IMR-90 (cell line): ENCODE measurements around the gene SLIT3. TPM values are rescaled to one million over a fixed set of nuclear protein-coding genes. Genes with fewer than 3 reads are reported as not detected.

Experiments
- ATAC-seq: fragments of 200-7000 bp; cut with Tn5 transposase; 2 replicates; pipeline ENCODE4 v1.9.1; 2020; ENCODE audit warnings: low read depth, mild to moderate bottlenecking, moderate library complexity
- BruUV-seq: library from RNA; stranded (reverse); fragments of 400-500 nt; replicated peaks from 2 replicates; lab custom pipeline; 2021; lab: Mats Ljungman, UMichigan
- CTCF ChIA-PET: fragments of 300-600 bp; formaldehyde crosslinking; extraction: SDS; loops from one replicate; lab custom pipeline; 2021; ENCODE audit warnings: antibody characterized with exemption; lab: Yijun Ruan, JAX
- POLR2A ChIA-PET: fragments of 300-600 bp; sonication (Branson Sonifier 250); formaldehyde crosslinking; loops from one replicate; lab custom pipeline; 2022; ENCODE audit warnings: antibody characterized with exemption; ENCODE audit not compliant: unreplicated experiment; lab: Charles Lee
- DNase-seq: peaks from one replicate; pipeline ENCODE4 v3.0.0; 2013
- H2AFZ ChIP-seq: replicated peaks from 2 replicates; pipeline ENCODE3; 2013; ENCODE audit warnings: low read length, mild to moderate bottlenecking; ENCODE audit not compliant: poor library complexity
- H2AK5ac ChIP-seq: 2 replicates; pipeline ENCODE4 v1.6.1; 2013; ENCODE audit warnings: low read depth, low read length, inconsistent platforms
- H2AK9ac ChIP-seq: replicated peaks from 2 replicates; pipeline ENCODE3; 2013; ENCODE audit warnings: mild to moderate bottlenecking, low read depth, low read length, moderate library complexity; ENCODE audit not compliant: poor library complexity
- H2BK120ac ChIP-seq: 2 replicates; pipeline ENCODE4 v1.6.1; 2013; ENCODE audit warnings: low read depth, low read length, inconsistent platforms
- H2BK15ac ChIP-seq: 3 replicates; pipeline ENCODE4 v1.6.1; 2013; ENCODE audit warnings: low read depth, low read length, inconsistent platforms
- H2BK20ac ChIP-seq: 2 replicates; pipeline ENCODE4 v1.6.1; 2013; ENCODE audit warnings: low read depth, mild to moderate bottlenecking, inconsistent platforms, low read length, moderate library complexity
- H2BK5ac ChIP-seq: 2 replicates; pipeline ENCODE4 v1.6.1; 2013; ENCODE audit warnings: mild to moderate bottlenecking, low read depth, low read length, inconsistent platforms; ENCODE audit not compliant: poor library complexity, severe bottlenecking
- H3K14ac ChIP-seq: replicated peaks from 2 replicates; pipeline ENCODE4 v1.6.1; 2013; ENCODE audit warnings: low read depth, low read length, inconsistent platforms
- H3K18ac ChIP-seq: 2 replicates; pipeline ENCODE4 v1.6.1; 2013; ENCODE audit warnings: low read depth, low read length, control low read depth
- H3K23ac ChIP-seq: 2 replicates; pipeline ENCODE4 v1.6.1; 2013; ENCODE audit warnings: low read depth, low read length, inconsistent platforms
- H3K27ac ChIP-seq: 2 replicates; pipeline ENCODE4 v1.5.1; 2013; ENCODE audit warnings: mild to moderate bottlenecking, control low read depth, low read length; ENCODE audit not compliant: insufficient read depth
- H3K27me3 ChIP-seq: 2 replicates; pipeline ENCODE4 v1.6.1; 2013; ENCODE audit warnings: low read length; ENCODE audit not compliant: control insufficient read depth, insufficient read depth
- H3K36me3 ChIP-seq: 2 replicates; pipeline ENCODE4 v1.6.1; 2013; ENCODE audit warnings: low read length, mixed read lengths; ENCODE audit not compliant: control insufficient read depth, insufficient read depth
- H3K4ac ChIP-seq: 2 replicates; pipeline ENCODE4 v1.6.1; 2013; ENCODE audit warnings: low read depth, low read length, inconsistent platforms
- H3K4me1 ChIP-seq: 2 replicates; pipeline ENCODE4 v1.6.1; 2013; ENCODE audit warnings: low read length, mixed read lengths; ENCODE audit not compliant: control insufficient read depth, insufficient read depth
- H3K4me2 ChIP-seq: 2 replicates; pipeline ENCODE4 v1.6.1; 2013; ENCODE audit warnings: low read depth, mild to moderate bottlenecking, control low read depth, low read length, moderate library complexity
- H3K4me3 ChIP-seq: 2 replicates; pipeline ENCODE4 v1.5.1; 2013; ENCODE audit warnings: low read depth, mild to moderate bottlenecking, control low read depth, low read length, moderate library complexity; ENCODE audit not compliant: insufficient read depth
- H3K56ac ChIP-seq: 2 replicates; pipeline ENCODE4 v1.6.1; 2013; ENCODE audit warnings: low read length, inconsistent platforms; ENCODE audit not compliant: insufficient read depth; ENCODE audit errors: extremely low read depth
- H3K79me1 ChIP-seq, 2 experiments: 2 replicates each; pipeline ENCODE4 v1.6.1; 2013; ENCODE audit warnings: low read length in 2 of 2, inconsistent platforms in 1 of 2, low read depth in 1 of 2
- H3K9ac ChIP-seq: 2 replicates; pipeline ENCODE4 v1.6.1; 2013; ENCODE audit warnings: low read depth, low read length, control low read depth
- H3K9me1 ChIP-seq: 2 replicates; pipeline ENCODE4 v1.6.1; 2013; ENCODE audit warnings: low read length, inconsistent platforms; ENCODE audit not compliant: insufficient read depth
- H3K9me3 ChIP-seq: 2 replicates; pipeline ENCODE4 v1.6.1; 2013; ENCODE audit warnings: low read length; ENCODE audit not compliant: control insufficient read depth, insufficient read depth
- H4K20me1 ChIP-seq: 2 replicates; pipeline ENCODE4 v1.6.1; 2013; ENCODE audit warnings: low read length, inconsistent platforms; ENCODE audit not compliant: insufficient read depth
- H4K5ac ChIP-seq: 2 replicates; pipeline ENCODE4 v1.6.1; 2013; ENCODE audit warnings: mild to moderate bottlenecking, low read depth, low read length, control low read depth
- H4K8ac ChIP-seq, 2 experiments: 2 replicates each; pipeline ENCODE4 v1.6.1; 2013; ENCODE audit warnings: low read depth in 2 of 2, low read length in 2 of 2, control low read depth in 1 of 2, inconsistent platforms in 1 of 2
- H4K91ac ChIP-seq: 2 replicates; pipeline ENCODE4 v1.6.1; 2013; ENCODE audit warnings: low read depth, low read length, inconsistent platforms; ENCODE audit not compliant: insufficient read depth
- BHLHE40 ChIP-seq: fragments of 150-350 bp; IDR thresholded peaks from 2 replicates; pipeline ENCODE4 v1.6.1; 2016; ENCODE audit warnings: mild to moderate bottlenecking, low read depth, low read length
- CEBPB ChIP-seq: IDR thresholded peaks from 2 replicates; pipeline ENCODE4 v1.6.1; 2012; ENCODE audit warnings: low read depth, low read length, improper control_type of control experiment
- CHD1 ChIP-seq: IDR thresholded peaks from 2 replicates; pipeline ENCODE4 v1.6.1; 2012; ENCODE audit warnings: low read depth, low read length, improper control_type of control experiment
- MAFK ChIP-seq: IDR thresholded peaks from 2 replicates; pipeline ENCODE4 v1.6.1; 2012; ENCODE audit warnings: low read depth, low read length, improper control_type of control experiment
- RAD21 ChIP-seq: IDR thresholded peaks from 2 replicates; pipeline ENCODE4 v1.6.1; 2012; ENCODE audit warnings: low read length, improper control_type of control experiment
- SMC3 ChIP-seq: fragments of 150-350 bp; IDR thresholded peaks from 2 replicates; pipeline ENCODE4 v1.6.1; 2016; ENCODE audit warnings: low read depth, mild to moderate bottlenecking, antibody characterized with exemption, low read length, moderate library complexity
- WGBS, 2 experiments: methylation state at CpG; one replicate each; pipeline versions ENCODE4 v1.1.5 to v1.1.7; 2013; ENCODE audit warnings: missing lambda C conversion rate in 2 of 2; ENCODE audit not compliant: insufficient read length in 1 of 2; ENCODE audit errors: extremely low coverage in 2 of 2; 5-methylcytosine and 5-hydroxymethylcytosine counted together
- dilution Hi-C: fragments of 300-500 bp; cut with HindIII; formaldehyde crosslinking; loops from one replicate; pipeline ENCODE4 v1.14.3; 2018; ENCODE audit warnings: low sequenced_read_pairs; ENCODE audit not compliant: unreplicated experiment
- in situ Hi-C: fragments of 300-500 bp; cut with MboI; formaldehyde crosslinking; loops from 3 replicates; pipeline ENCODE4 v1.14.3; 2019; ENCODE audit warnings: low sequenced_read_pairs, inconsistent platforms, mixed read lengths
- intact Hi-C: fragments of 100-400 bp; cut with micrococcal nuclease; formaldehyde crosslinking; loops from 2 replicates; pipeline ENCODE4 v1.10.0; 2022
- polyA plus RNA-seq, 3 experiments: library from polyadenylated mRNA; depleted of rRNA; stranded (reverse); fragments of >200 nt; gene quantifications; 2 replicates each; pipeline ENCODE4 v1.2.3, GENCODE V29; 2012; ENCODE audit warnings: low replicate concordance in 1 of 3
- total RNA-seq: library from RNA; depleted of rRNA; stranded (reverse); fragments of >200 nt; gene quantifications from 2 replicates; pipeline ENCODE4 v1.2.3, GENCODE V29; 2012

Gene SLIT3
- total and polyA plus RNA-seq, 2 of the 4 experiments (the other 2 are of a cell fraction): 0.18 to 0.50 TPM

DNA sequence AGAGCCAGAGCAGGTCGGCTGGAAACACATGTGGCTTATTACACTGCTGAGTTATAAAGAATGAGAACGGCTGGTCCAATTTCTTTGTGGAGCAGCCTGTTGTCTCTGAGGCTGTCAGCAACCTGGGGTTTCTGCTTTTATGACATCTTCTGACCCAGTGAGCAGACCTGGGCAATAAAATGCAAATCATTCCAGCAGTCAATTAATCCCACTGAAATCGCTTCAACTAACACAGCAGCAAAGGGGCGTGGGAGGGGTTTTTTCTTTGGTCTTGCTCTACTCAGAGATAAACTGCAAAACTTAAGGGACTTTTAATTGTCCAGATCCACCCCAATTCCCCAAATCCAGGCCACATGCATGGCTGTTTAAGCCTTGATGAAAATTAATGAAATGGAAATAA, 215.7 kb downstream of the SLIT3 start:
- Histone ChIP-seq H4K5ac (no peak overlapping the region), H3K56ac (no peak overlapping the region), H3K4me3 (no peak overlapping the region), H4K91ac (no peak overlapping the region), H2AFZ (no peak overlapping the region), H3K9me3 (no peaks in the 10 kb centered on the region; the same call in 1 of the 2 replicates), H2AK9ac (no peak overlapping the region), H3K27me3 (no peaks in the 10 kb centered on the region), H3K9ac (no peak overlapping the region), H3K18ac (no peak overlapping the region), H3K14ac (no peak overlapping the region), H3K27ac (no peak overlapping the region), H3K79me1 (no peaks in the 10 kb centered on the region), H3K23ac (no peak overlapping the region), H2AK5ac (no peak overlapping the region), H3K4me2 (no peak overlapping the region), H2BK5ac (no peak overlapping the region), H3K36me3 (no peaks in the 10 kb centered on the region), H3K4ac (no peak overlapping the region), H4K8ac (no peak overlapping the region), H2BK120ac (no peak overlapping the region), H4K20me1 (no peaks in the 10 kb centered on the region), H3K9me1 (no peaks in the 10 kb centered on the region), H3K4me1 (no peaks in the 10 kb centered on the region), H2BK15ac (no peak overlapping the region), H2BK20ac (no peak overlapping the region)
- intact Hi-C loops (no loop called here), in situ Hi-C loops (no loop called here), dilution Hi-C loops (no loop called here)
- no peak for ATAC-seq
- DNase-seq: no peak
- TF ChIP-seq RAD21 (no peak), SMC3 (no peak), CEBPB (no peak), CHD1 (no peak), MAFK (no peak), BHLHE40 (no peak)
- BruUV-seq: no TSS peak
- POLR2A ChIA-PET: no interaction called here
- CTCF ChIA-PET: no interaction called here
- 0% methylated on average over 1 of the region's 4 CpGs; no CpG with 5 or more reads in 1 of the 2 experiments for WGBS, 2 experiments
